Body of pancreas (tissue), 4 donors: Measurements from ENCODE around the gene OR10H2. TPM values are rescaled to one million over a fixed set of nuclear protein-coding genes. Genes with fewer than 3 reads are reported as not detected.
"Not testable (repeated sequence)": the region's sequence is repeated elsewhere in the genome, so short reads cannot be mapped to it uniquely, and the experiment has no call there.

Experiments used
- ATAC-seq: fragments of 150-250 bp; one replicate; pipeline ENCODE4 v1.9.1; 2016
- DNase-seq, 4 donors: peaks; one replicate each; pipeline ENCODE4 v3.0.0-alpha.2; 2019
- H3K27ac ChIP-seq, 4 donors: fragments of 200-600 bp; sonication (generic); 1 replicate in 3 of 4; 2 replicates in 1 of 4; pipeline versions ENCODE4 v1.5.1 to v1.6.1; 2016 to 2019; ENCODE audit warnings: mild to moderate bottlenecking in 1 of 4, mixed read lengths in 1 of 4, moderate library complexity in 1 of 4
- H3K27me3 ChIP-seq, 2 donors: fragments of 200-600 bp; sonication (generic); one replicate each; pipeline ENCODE4 v1.6.0; 2016; ENCODE audit warnings: mild to moderate bottlenecking in 1 of 2
- H3K36me3 ChIP-seq, 2 donors: fragments of 200-600 bp; sonication (generic); replicated peaks in 1 of 2; 2 replicates each; pipeline ENCODE4 v1.5.1; 2016; ENCODE audit warnings: low read depth in 2 of 2; ENCODE audit not compliant: insufficient read depth in 1 of 2
- H3K4me1 ChIP-seq: fragments of 200-600 bp; sonication (generic); one replicate; pipeline ENCODE4 v1.6.0; 2016
- H3K4me3 ChIP-seq, 2 donors: fragments of 200-600 bp; sonication (generic); 1 replicate in 1 of 2; 2 replicates in 1 of 2; pipeline ENCODE4 v1.5.1; 2016 to 2019
- H3K9me3 ChIP-seq, 3 donors: fragments of 200-600 bp; sonication (generic); 1 replicate in 2 of 3; 2 replicates in 1 of 3; pipeline ENCODE4 v1.5.1; 2016
- POLR2A ChIP-seq, 3 donors: fragments of 450-650 bp; IDR thresholded peaks; one replicate each; pipeline ENCODE4 v1.6.1; 2016; ENCODE audit warnings: antibody characterized with exemption in 3 of 3, mild to moderate bottlenecking in 2 of 3
- WGBS, 2 donors: methylation state at CpG; one replicate each; pipeline ENCODE4 v1.1.5; 2017; 5-methylcytosine and 5-hydroxymethylcytosine counted together
- intact Hi-C: fragments of 100-400 bp; cut with DNase I; formaldehyde crosslinking; loops from one replicate; pipeline ENCODE4 v1.15.1; 2023
- total RNA-seq, 2 donors: library from RNA; depleted of rRNA; stranded (reverse); fragments of >200 nt; gene quantifications; one replicate each; pipeline ENCODE4 v1.1.0, GENCODE V29; 2016
- TF ChIP-seq, protein P1 (sequence below), 7 experiments: fragments of 450-650 bp in 4 of 7; fragments of 200-600 bp in 3 of 7; sonication (generic) in 3 of 7; IDR thresholded peaks; one replicate each; pipeline ENCODE4 v1.5.1; 2016 to 2019; ENCODE audit warnings: antibody characterized with exemption in 7 of 7

The OR10H2 gene
- total RNA-seq, 2 donors from 2014 or later = not detected

DNA sequence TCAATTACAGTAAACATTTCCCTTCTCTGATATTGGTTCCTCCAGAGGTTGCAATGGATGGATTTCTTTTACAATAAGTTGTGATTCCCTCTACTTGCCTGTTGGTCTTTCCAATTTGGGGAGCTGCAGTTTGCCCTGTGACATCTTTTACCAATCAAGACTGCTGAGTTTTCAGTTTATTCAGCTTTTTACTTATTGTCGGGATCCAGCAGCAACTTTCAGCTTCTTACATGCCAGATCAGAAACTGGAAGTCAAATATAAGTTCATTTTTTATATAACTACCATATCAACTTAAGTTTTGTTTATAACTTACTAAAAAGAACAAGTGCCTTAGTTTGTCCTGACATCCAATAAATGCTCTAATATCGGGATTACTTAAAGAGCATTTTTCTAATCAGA, 20.4 kb downstream of the OR10H2 start:
- Histone ChIP-seq H3K4me3 (no peak overlapping the region), H3K27ac (no peak overlapping the region), H3K4me1 (no peaks in the 10 kb centered on the region), H3K9me3 (no peaks in the 10 kb centered on the region), H3K36me3 (no peaks in the 10 kb centered on the region), H3K27me3 (peaks cover 0 to 10% of the 10 kb centered on the region in 2 donors)
- ATAC-seq = no peak
- intact Hi-C loops = no loop called here
- no peak for DNase-seq
- TF ChIP-seq POLR2A (IDR thresholded peaks at IDR 0.05) = no peak
- TF ChIP-seq, protein P1, sequence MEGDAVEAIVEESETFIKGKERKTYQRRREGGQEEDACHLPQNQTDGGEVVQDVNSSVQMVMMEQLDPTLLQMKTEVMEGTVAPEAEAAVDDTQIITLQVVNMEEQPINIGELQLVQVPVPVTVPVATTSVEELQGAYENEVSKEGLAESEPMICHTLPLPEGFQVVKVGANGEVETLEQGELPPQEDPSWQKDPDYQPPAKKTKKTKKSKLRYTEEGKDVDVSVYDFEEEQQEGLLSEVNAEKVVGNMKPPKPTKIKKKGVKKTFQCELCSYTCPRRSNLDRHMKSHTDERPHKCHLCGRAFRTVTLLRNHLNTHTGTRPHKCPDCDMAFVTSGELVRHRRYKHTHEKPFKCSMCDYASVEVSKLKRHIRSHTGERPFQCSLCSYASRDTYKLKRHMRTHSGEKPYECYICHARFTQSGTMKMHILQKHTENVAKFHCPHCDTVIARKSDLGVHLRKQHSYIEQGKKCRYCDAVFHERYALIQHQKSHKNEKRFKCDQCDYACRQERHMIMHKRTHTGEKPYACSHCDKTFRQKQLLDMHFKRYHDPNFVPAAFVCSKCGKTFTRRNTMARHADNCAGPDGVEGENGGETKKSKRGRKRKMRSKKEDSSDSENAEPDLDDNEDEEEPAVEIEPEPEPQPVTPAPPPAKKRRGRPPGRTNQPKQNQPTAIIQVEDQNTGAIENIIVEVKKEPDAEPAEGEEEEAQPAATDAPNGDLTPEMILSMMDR (IDR thresholded peaks at IDR 0.05) = no peak
- WGBS, 2 donors = 63 to 75% methylated on average over 2 of the region's 2 CpGs

DNA sequence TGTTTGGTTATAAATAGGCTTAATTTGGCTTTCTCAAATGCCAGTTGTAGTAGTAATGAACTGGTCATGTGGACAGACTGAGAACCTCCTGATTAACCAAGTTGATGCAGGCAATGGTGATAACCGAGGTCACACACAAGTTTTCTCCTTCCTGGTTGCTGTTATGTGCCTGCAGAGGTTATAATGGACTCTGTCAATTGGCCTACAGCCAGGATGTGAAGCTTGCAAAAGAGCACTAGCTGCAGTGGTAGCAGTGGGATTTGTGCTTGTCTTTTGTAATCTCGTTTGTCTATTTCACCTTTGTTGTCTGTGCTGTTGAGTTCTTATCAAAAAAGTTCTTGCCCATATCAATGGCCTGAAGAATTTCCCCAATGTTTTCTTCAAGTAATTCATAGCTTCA, 30.6 kb downstream of the OR10H2 start:
- no peak for TF ChIP-seq POLR2A (IDR thresholded peaks at IDR 0.05)
- TF ChIP-seq, protein P1 (IDR thresholded peaks at IDR 0.05) = no peak
- Histone ChIP-seq H3K36me3 (no peaks in the 10 kb centered on the region), H3K4me1 (no peaks in the 10 kb centered on the region), H3K9me3 (no peaks in the 10 kb centered on the region), H3K27me3 (peaks cover 0 to 7% of the 10 kb centered on the region in 2 donors), H3K4me3 (no peak overlapping the region), H3K27ac (no peak overlapping the region)
- ATAC-seq = no peak
- intact Hi-C loops = no loop called here
- no peak for DNase-seq
- WGBS, 2 donors = 27 to 43% methylated on average over 2 of the region's 2 CpGs

DNA sequence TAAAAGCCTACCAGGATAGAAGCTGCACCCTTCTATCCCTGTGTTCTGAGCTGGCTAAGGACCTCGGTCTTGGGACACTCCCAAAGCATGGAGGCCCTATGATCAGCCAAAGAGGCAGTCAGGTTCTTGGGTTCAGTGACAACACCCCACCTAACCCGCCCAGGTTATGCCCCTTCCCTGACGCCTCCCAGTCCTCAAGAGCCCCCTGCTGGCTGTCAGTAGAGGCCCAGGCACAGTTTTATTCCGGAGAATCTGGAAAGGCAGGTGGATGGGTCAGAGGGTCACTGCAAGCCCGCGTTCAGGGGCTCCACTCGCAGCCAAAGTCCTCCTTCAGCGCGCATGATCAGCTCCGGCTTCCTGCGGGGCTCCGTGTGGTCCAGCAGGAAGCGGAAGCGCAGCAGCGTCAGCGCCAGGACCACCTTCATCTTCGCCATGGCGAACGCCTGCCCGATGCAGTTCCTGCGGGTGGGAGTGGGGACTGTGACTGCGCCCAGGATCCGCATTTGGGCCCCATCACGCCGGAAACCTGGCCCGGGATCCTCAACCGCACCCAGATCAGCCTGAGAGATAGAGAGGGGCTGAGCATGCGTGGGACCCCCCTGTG, 32.2 kb downstream of the OR10H2 start:
- WGBS, 2 donors = 29 to 59% methylated on average over 11 to 27 of the region's 28 CpGs
- Histone ChIP-seq H3K9me3 (no peaks in the 10 kb centered on the region), H3K4me3 (no peak overlapping the region), H3K36me3 (no peaks in the 10 kb centered on the region), H3K27ac (no peak overlapping the region), H3K27me3 (peaks cover 0 to 7% of the 10 kb centered on the region in 2 donors), H3K4me1 (no peaks in the 10 kb centered on the region)
- ATAC-seq (no peak), DNase-seq (no peak)
- intact Hi-C loops = no loop called here
- no peak for TF ChIP-seq POLR2A (IDR thresholded peaks at IDR 0.05)
- TF ChIP-seq, protein P1 (IDR thresholded peaks at IDR 0.05) = no peak

DNA sequence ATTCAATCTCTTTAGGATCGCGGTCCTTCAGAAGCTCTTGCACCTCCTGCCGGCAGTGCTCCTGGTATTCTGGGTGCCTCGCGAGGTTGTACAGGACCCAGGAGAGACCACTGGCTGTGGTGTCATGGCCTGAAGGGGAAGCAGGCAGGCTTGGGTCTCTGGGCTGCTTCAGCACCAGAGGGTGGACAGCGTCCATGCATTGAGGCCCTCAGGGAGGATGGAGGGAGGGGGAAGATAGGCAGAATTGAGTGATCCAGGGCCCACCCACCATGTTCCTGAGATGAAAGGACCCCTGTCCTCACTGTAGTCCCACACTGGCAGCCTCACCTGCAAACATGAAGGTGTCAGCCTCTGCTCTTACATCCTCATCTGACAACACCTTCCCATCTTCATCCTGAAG, 41.8 kb downstream of the OR10H2 start:
- Histone ChIP-seq H3K36me3 (no peaks in the 10 kb centered on the region), H3K4me1 (no peaks in the 10 kb centered on the region), H3K27ac (no peak overlapping the region), H3K27me3 (no peaks in the 10 kb centered on the region), H3K4me3 (no peak overlapping the region), H3K9me3 (no peaks in the 10 kb centered on the region)
- intact Hi-C loops = no loop called here
- DNase-seq (no peak), ATAC-seq (no peak)
- 19 to 43% methylated on average over 2 to 6 of the region's 6 CpGs for WGBS, 2 donors
- TF ChIP-seq, protein P1 (IDR thresholded peaks at IDR 0.05) = no peak
- TF ChIP-seq POLR2A (IDR thresholded peaks at IDR 0.05) = no peak

DNA sequence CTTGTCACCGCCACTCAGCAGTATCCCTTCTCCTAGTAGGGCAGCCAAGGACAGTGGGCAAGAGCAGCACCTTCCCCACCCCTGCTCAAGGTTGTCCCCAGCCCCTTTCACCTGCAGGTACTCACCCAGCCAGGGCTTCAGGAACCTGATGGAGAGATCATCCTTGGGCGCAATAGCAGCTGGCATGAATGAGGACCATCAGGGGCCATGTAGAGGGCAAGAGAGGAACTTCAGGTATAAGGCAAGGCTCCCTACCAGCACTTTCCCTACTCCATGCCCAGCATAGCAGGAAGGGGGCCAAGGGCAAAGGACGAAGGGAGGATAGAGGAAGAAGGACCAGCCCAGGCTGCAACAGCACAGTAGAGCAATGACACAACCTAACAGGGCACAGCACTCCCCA, 46.3 kb downstream of the OR10H2 start:
- DNase-seq, H3K27me3 ChIP-seq, H3K36me3 ChIP-seq, H3K4me3 ChIP-seq, intact Hi-C loops, ATAC-seq, H3K9me3 ChIP-seq, H3K4me1 ChIP-seq, H3K27ac ChIP-seq: not testable (repeated sequence)
- 67 to 72% methylated on average over 3 of the region's 3 CpGs for whole genome bisulfite sequencing, 2 donors
